Smooth muscle cell (in vitro differentiated cells): Measurements from ENCODE around the gene RNF224. TPM values are rescaled to one million over a fixed set of nuclear protein-coding genes. Genes with fewer than 3 reads are reported as not detected.

Experiments
- DNase-seq: peaks from one replicate; lab custom pipeline; 2025; ENCODE audit not compliant: unreplicated experiment; lab: John Stamatoyannopoulos, UW
- H2AFZ ChIP-seq: fragments of 200-600 bp; sonication (generic); 2 replicates; pipeline ENCODE4 v1.6.0; 2016; ENCODE audit warnings: antibody characterized with exemption, low read depth, mild to moderate bottlenecking
- H3F3A ChIP-seq: fragments of 200-600 bp; sonication (generic); 2 replicates; pipeline ENCODE4 v1.6.0; 2017; ENCODE audit warnings: antibody characterized with exemption, low read depth
- H3K27ac ChIP-seq: fragments of 200-600 bp; sonication (generic); 2 replicates; pipeline ENCODE4 v1.5.1; 2016; ENCODE audit warnings: low read depth, mild to moderate bottlenecking
- H3K27me3 ChIP-seq: fragments of 200-600 bp; sonication (generic); 2 replicates; pipeline ENCODE4 v1.6.1; 2016; ENCODE audit warnings: low read depth, mild to moderate bottlenecking
- H3K36me3 ChIP-seq: fragments of 200-600 bp; sonication (generic); 2 replicates; pipeline ENCODE4 v1.5.1; 2016; ENCODE audit warnings: low read depth
- H3K4me1 ChIP-seq: fragments of 200-600 bp; sonication (generic); 2 replicates; pipeline ENCODE4 v1.5.1; 2016; ENCODE audit warnings: low read depth
- H3K4me2 ChIP-seq: fragments of 200-600 bp; sonication (generic); 2 replicates; pipeline ENCODE4 v1.6.0; 2016; ENCODE audit warnings: mild to moderate bottlenecking
- H3K4me3 ChIP-seq: fragments of 200-600 bp; sonication (generic); 2 replicates; pipeline ENCODE4 v1.5.1; 2016; ENCODE audit warnings: mild to moderate bottlenecking
- H3K79me2 ChIP-seq: fragments of 200-600 bp; sonication (generic); 2 replicates; pipeline ENCODE4 v1.6.0; 2016; ENCODE audit warnings: low read depth, mild to moderate bottlenecking
- H3K9ac ChIP-seq: fragments of 200-600 bp; sonication (generic); 2 replicates; pipeline ENCODE4 v1.6.0; 2016; ENCODE audit warnings: low read depth
- H3K9me3 ChIP-seq: fragments of 200-600 bp; sonication (generic); replicated peaks from 2 replicates; pipeline ENCODE4 v1.5.1; 2016; ENCODE audit warnings: low read depth
- H4K20me1 ChIP-seq: fragments of 200-600 bp; sonication (generic); 2 replicates; pipeline ENCODE4 v1.6.0; 2016; ENCODE audit warnings: low read depth
- CTCF ChIP-seq: fragments of 200-600 bp; sonication (generic); IDR thresholded peaks from 2 replicates; pipeline ENCODE4 v1.5.1; 2017; ENCODE audit warnings: borderline replicate concordance, mild to moderate bottlenecking, antibody characterized with exemption; ENCODE audit not compliant: insufficient read depth, poor library complexity, severe bottlenecking
- WGBS: methylation state at CpG from one replicate; pipeline ENCODE4 v1.1.7; 2016; ENCODE audit warnings: low lambda C conversion rate; 5-methylcytosine and 5-hydroxymethylcytosine counted together
- polyA plus RNA-seq: library from polyadenylated mRNA; unstranded; fragments of >200 nt; fragmentation: Nextera tagmentation; extraction: Ambion mirVana; gene quantifications from 2 replicates; pipeline ENCODE4 v1.2.1, GENCODE V29; 2016
- total RNA-seq: library from RNA; depleted of rRNA; stranded (reverse); fragments of >200 nt; gene quantifications from 2 replicates; pipeline ENCODE4 v1.2.3, GENCODE V29; 2014

The RNF224 gene
- total and polyA plus RNA-seq, 2 experiments from 2014 or later = not detected

GRCh38 chr9:137268538-137269201, 41.4 kb downstream of the RNF224 start:
- Histone ChIP-seq H3K4me2 (no peak overlapping the region), H4K20me1 (peaks cover 27% of the 10 kb centered on the region), H2AFZ (no peak overlapping the region), H3K9ac (no peak overlapping the region), H3K27ac (no peak overlapping the region), H3F3A (no peaks in the 10 kb centered on the region), H3K36me3 (no peaks in the 10 kb centered on the region), H3K4me3 (no peak overlapping the region), H3K9me3 (no peaks in the 10 kb centered on the region), H3K4me1 (no peaks in the 10 kb centered on the region), H3K27me3 (no peaks in the 10 kb centered on the region), H3K79me2 (no peaks in the 10 kb centered on the region)
- DNase-seq = no peak
- no peak for TF ChIP-seq CTCF
- 90% methylated on average over 19 of the region's 19 CpGs for WGBS

- TF ChIP-seq CTCF = no peak
- WGBS = 91% methylated on average over 17 of the region's 17 CpGs
- Histone ChIP-seq H3F3A (no peaks in the 10 kb centered on the region), H3K9me3 (no peaks in the 10 kb centered on the region), H3K4me3 (no peak overlapping the region), H3K4me1 (no peaks in the 10 kb centered on the region), H3K27me3 (no peaks in the 10 kb centered on the region), H3K27ac (no peak overlapping the region), H2AFZ (no peak overlapping the region), H4K20me1 (peaks cover 31% of the 10 kb centered on the region), H3K36me3 (no peaks in the 10 kb centered on the region), H3K79me2 (no peaks in the 10 kb centered on the region), H3K4me2 (no peak overlapping the region), H3K9ac (no peak overlapping the region)
- DNase-seq = no peak
These were observed 42.0 kb downstream of the RNF224 start for GRCh38 chr9:137269231-137269772.

- no peak overlapping the region for H3K27ac ChIP-seq
- no peak overlapping the region for H2AFZ ChIP-seq
- H3K4me2 ChIP-seq = no peak overlapping the region
- no peaks in the 10 kb centered on the region for H3K27me3 ChIP-seq
- H3K4me3 ChIP-seq = no peak overlapping the region
- H3K4me1 ChIP-seq = no peaks in the 10 kb centered on the region
- no peaks in the 10 kb centered on the region for H3F3A ChIP-seq
- DNase-seq = no peak
- WGBS = 93% methylated on average over 32 of the region's 32 CpGs
- no peak for TF ChIP-seq CTCF
- H3K36me3 ChIP-seq = no peaks in the 10 kb centered on the region
- H3K9me3 ChIP-seq = no peaks in the 10 kb centered on the region
- peaks cover 33% of the 10 kb centered on the region for H4K20me1 ChIP-seq
- no peak overlapping the region for H3K9ac ChIP-seq
- no peaks in the 10 kb centered on the region for H3K79me2 ChIP-seq
These were observed 43.8 kb downstream of the RNF224 start for GRCh38 chr9:137270929-137271695.
